K562 (cell line): ENCODE measurements around the gene PCK2. TPM values are rescaled to one million over a fixed set of nuclear protein-coding genes. Genes with fewer than 3 reads are reported as not detected.
A peak's percentile ranks its signal among the peaks of the same experiment; 100 is the strongest.

Source experiments
- BRD9 ChIP-seq: fragments of 450-650 bp; IDR thresholded peaks from 2 replicates; pipeline ENCODE4 v1.6.1; 2018; ENCODE audit warnings: low read depth; ENCODE audit not compliant: partially characterized antibody
- DACH1 ChIP-seq: fragments of 450-650 bp; IDR thresholded peaks from 2 replicates; pipeline ENCODE4 v1.6.1; 2018; ENCODE audit not compliant: partially characterized antibody
- DMBX1 ChIP-seq: fragments of 250-450 bp; sonication (Bioruptor Pico); IDR thresholded peaks from 2 replicates; pipeline ENCODE4 v1.8.0; 2022; ENCODE audit warnings: inconsistent platforms, mild to moderate bottlenecking, moderate library complexity, borderline replicate concordance
- FOXK1 ChIP-seq: sonication (generic); formaldehyde crosslinking; IDR thresholded peaks from 2 replicates; pipeline ENCODE4 v1.8.0; 2022; ENCODE audit warnings: missing genetic modification reagents, mild to moderate bottlenecking, borderline replicate concordance
- HIVEP1 ChIP-seq: fragments of 250-450 bp; sonication (Bioruptor Pico); IDR thresholded peaks from 2 replicates; pipeline ENCODE4 v1.4.0; 2020; ENCODE audit warnings: mild to moderate bottlenecking
- MCM3 ChIP-seq: fragments of 450-650 bp; IDR thresholded peaks from 2 replicates; pipeline ENCODE4 v1.6.1; 2016
- MTF1 ChIP-seq: fragments of 250-450 bp; sonication (Bioruptor Pico); IDR thresholded peaks from 2 replicates; pipeline ENCODE4 v1.9.0; 2021; ENCODE audit warnings: moderate library complexity, mild to moderate bottlenecking, inconsistent platforms, borderline replicate concordance
- NFE2L1 ChIP-seq: fragments of 450-650 bp; IDR thresholded peaks from 2 replicates; pipeline ENCODE4 v1.6.1; 2016; ENCODE audit warnings: missing genetic modification characterization, low read depth, mild to moderate bottlenecking, missing compliant biosample characterization, moderate library complexity, borderline replicate concordance
- NFIC ChIP-seq: fragments of 450-650 bp; IDR thresholded peaks from 2 replicates; pipeline ENCODE4 v1.6.1; 2017; ENCODE audit warnings: mild to moderate bottlenecking, inconsistent platforms
- OTX1 ChIP-seq: fragments of 450-650 bp; formaldehyde crosslinking; IDR thresholded peaks from 2 replicates; pipeline ENCODE4 v1.4.0; 2022; ENCODE audit warnings: mild to moderate bottlenecking
- RFX1 ChIP-seq: fragments of 450-650 bp; IDR thresholded peaks from 2 replicates; pipeline ENCODE4 v1.6.1; 2016; ENCODE audit warnings: mild to moderate bottlenecking, moderate library complexity
- STAT6 ChIP-seq: sonication (generic); formaldehyde crosslinking; IDR thresholded peaks from 2 replicates; pipeline ENCODE4 v1.8.1; 2023; ENCODE audit warnings: mild to moderate bottlenecking, missing genetic modification reagents
- TAF7 ChIP-seq: fragments of 450-650 bp; IDR thresholded peaks from 2 replicates; pipeline ENCODE4 v1.6.1; 2016; ENCODE audit warnings: missing genetic modification characterization, missing compliant biosample characterization
- TARDBP ChIP-seq: fragments of 450-650 bp; IDR thresholded peaks from 2 replicates; pipeline ENCODE4 v1.6.1; 2016
- ZBTB33 ChIP-seq: sonication (generic); formaldehyde crosslinking; IDR thresholded peaks from 2 replicates; pipeline ENCODE4 v1.8.1; 2023; ENCODE audit warnings: mild to moderate bottlenecking, missing genetic modification reagents
- ZBTB7A ChIP-seq: IDR thresholded peaks from 2 replicates; pipeline ENCODE4 v1.6.1; 2011; ENCODE audit warnings: low read depth, mild to moderate bottlenecking, low read length, moderate library complexity, borderline replicate concordance; ENCODE audit not compliant: control insufficient read depth
- ZNF124 ChIP-seq: sonication (generic); formaldehyde crosslinking; IDR thresholded peaks from 2 replicates; pipeline ENCODE4 v1.8.1; 2022; ENCODE audit warnings: missing genetic modification reagents
- ZNF263 ChIP-seq: sonication (generic); formaldehyde crosslinking; IDR thresholded peaks from 2 replicates; pipeline ENCODE4 v1.8.0; 2022; ENCODE audit warnings: mild to moderate bottlenecking, missing genetic modification reagents, borderline replicate concordance
- ZNF347 ChIP-seq: fragments of 450-650 bp; formaldehyde crosslinking; IDR thresholded peaks from 2 replicates; pipeline ENCODE4 v1.4.0; 2020; ENCODE audit warnings: low read depth, mild to moderate bottlenecking, moderate library complexity
- ZNF592 ChIP-seq: fragments of 450-650 bp; IDR thresholded peaks from 2 replicates; pipeline ENCODE4 v1.6.1; 2017; ENCODE audit warnings: antibody characterized with exemption, mild to moderate bottlenecking
- polyA plus RNA-seq, 8 experiments: library from polyadenylated mRNA; depleted of rRNA in 4 of 8; stranded (reverse) in 5 of 8; unstranded in 3 of 8; fragments of >200 nt; fragmentation: Nextera tagmentation in 2 of 8; fragmentation: Illumina TruSeq in 1 of 8; extraction: Ambion mirVana in 2 of 8; extraction: Trizol in 1 of 8; gene quantifications; 2 replicates each; pipeline versions ENCODE4 v1.2.1 to v1.2.3, GENCODE V29; 2011 to 2014; ENCODE audit warnings: inconsistent platforms in 1 of 8, missing spikeins in 1 of 8
- total RNA-seq, 7 experiments: library from RNA; depleted of rRNA in 6 of 7; stranded (reverse); fragments of >200 nt in 6 of 7; fragmentation: Illumina TruSeq in 2 of 7; extraction: Trizol in 2 of 7; gene quantifications; 2 replicates each; pipeline versions ENCODE4 v1.2.1 to v1.2.3, GENCODE V29; 2011 to 2021; ENCODE audit warnings: low replicate concordance in 1 of 7

The PCK2 gene
- total and polyA plus RNA-seq, 9 of the 15 experiments (the other 6 are each of a cell fraction or from before 2014, with no cell fraction given), result 3.3 to 60.9 (median 30.4) TPM

DNA sequence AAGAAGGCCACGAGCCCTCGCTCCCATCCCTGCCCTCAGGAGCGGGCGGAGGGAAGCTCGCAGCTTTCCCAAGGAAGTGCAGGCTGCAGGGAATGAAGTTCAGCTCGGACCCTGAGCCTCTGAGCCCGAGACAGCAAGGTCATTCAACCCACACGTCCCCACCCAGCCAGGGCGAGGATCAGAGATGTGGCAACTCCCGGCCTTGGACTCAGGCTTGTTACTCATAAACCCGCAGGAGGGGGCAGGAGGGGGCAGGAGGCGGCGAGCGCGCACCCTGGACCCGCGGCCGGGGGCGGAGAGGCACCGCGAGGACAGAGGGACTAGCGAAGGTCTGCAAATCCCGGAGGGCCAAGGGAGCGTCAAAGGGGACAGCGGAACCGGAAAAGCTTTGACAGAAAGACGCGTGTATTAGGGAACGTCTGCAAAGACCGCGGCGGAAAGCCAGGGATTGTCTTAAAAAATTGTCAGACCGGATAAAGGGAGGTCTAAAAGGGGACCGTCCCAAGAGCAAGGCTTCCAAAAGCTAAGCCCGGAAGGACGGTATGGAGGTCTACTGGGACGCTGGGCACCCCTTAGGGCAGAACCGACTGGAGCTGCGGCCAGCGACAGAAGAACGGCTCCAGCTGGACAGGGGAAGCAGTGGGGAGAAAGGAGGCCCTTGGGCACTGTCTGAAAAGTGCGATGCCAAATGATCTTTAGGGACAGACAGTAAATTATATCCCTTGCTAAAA, 19.9 kb downstream of the PCK2 start (continued):
- TF ChIP-seq ZNF592 (no peak), TARDBP (no peak), MCM3 (no peak), ZBTB33 (CRISPR knock-in tag) (0 out of 2 replicates have a peak, but pooled peaks have one; percentile 23), RFX1 (no peak), FOXK1 (no peak), ZNF124 (CRISPR knock-in tag) (no peak), DMBX1 (0 out of 2 replicates have a peak, but pooled peaks have one; percentile 18), TAF7 (peak; percentile 28; the same call in 1 of the 2 replicates), DACH1 (peak; percentile 48), BRD9 (peak; percentile 59), STAT6 (no peak), NFIC (peak; percentile 4; the same call in 1 of the 2 replicates), HIVEP1 (CRISPR knock-in tag) (no peak), OTX1 (CRISPR knock-in tag) (peak; percentile 49; the same call in 1 of the 2 replicates), ZNF263 (CRISPR knock-in tag) (no peak), NFE2L1 (tag) (no peak), ZBTB7A (peak; percentile 67; the same call in 1 of the 2 replicates), ZNF347 (CRISPR knock-in tag) (no peak), MTF1 (no peak)
